Spleen (tissue), 11 donors: Measurements from ENCODE around the gene SORBS1. TPM values are rescaled to one million over a fixed set of nuclear protein-coding genes. Genes with fewer than 3 reads are reported as not detected.
A peak's percentile ranks its signal among the peaks of the same experiment; 100 is the strongest.

ENCODE experiments used
- DNase-seq: peaks from one replicate; pipeline ENCODE4 v3.0.0-alpha.2; 2020
- H3K27ac ChIP-seq, 8 donors: fragments of 200-600 bp; sonication (generic) in 7 of 8; 1 replicate in 4 of 8; 2 replicates in 4 of 8; pipeline versions ENCODE4 v1.5.0 to v1.8.0; 2016 to 2021; ENCODE audit warnings: inconsistent platforms in 4 of 8, mild to moderate bottlenecking in 4 of 8, moderate library complexity in 1 of 8
- H3K27me3 ChIP-seq, 7 donors: fragments of 200-600 bp; sonication (generic) in 6 of 7; replicated peaks in 1 of 7; 1 replicate in 4 of 7; 2 replicates in 3 of 7; pipeline versions ENCODE4 v1.5.0 to v1.8.0; 2016 to 2021; ENCODE audit warnings: inconsistent platforms in 3 of 7, mild to moderate bottlenecking in 1 of 7
- H3K36me3 ChIP-seq, 6 donors: fragments of 200-600 bp; sonication (generic) in 5 of 6; 1 replicate in 4 of 6; 2 replicates in 2 of 6; pipeline versions ENCODE4 v1.5.0 to v1.8.0; 2016 to 2021; ENCODE audit warnings: inconsistent platforms in 2 of 6
- H3K4me1 ChIP-seq, 6 donors: fragments of 200-600 bp; sonication (generic) in 5 of 6; 1 replicate in 3 of 6; 2 replicates in 3 of 6; pipeline versions ENCODE4 v1.5.0 to v1.8.0; 2016 to 2021; ENCODE audit warnings: inconsistent platforms in 3 of 6
- H3K4me3 ChIP-seq, 8 donors: fragments of 200-600 bp; sonication (generic) in 7 of 8; 1 replicate in 4 of 8; 2 replicates in 4 of 8; pipeline versions ENCODE4 v1.5.0 to v1.8.0; 2016 to 2021; ENCODE audit warnings: inconsistent platforms in 4 of 8, mild to moderate bottlenecking in 4 of 8, moderate library complexity in 2 of 8
- H3K9me3 ChIP-seq, 8 donors: fragments of 200-600 bp; sonication (generic) in 7 of 8; 1 replicate in 4 of 8; 2 replicates in 4 of 8; pipeline versions ENCODE4 v1.5.0 to v1.8.0; 2016 to 2021; ENCODE audit warnings: inconsistent platforms in 4 of 8
- POLR2A ChIP-seq, 3 donors: fragments of 450-650 bp; IDR thresholded peaks; one replicate each; pipeline ENCODE4 v1.5.1; 2017; ENCODE audit warnings: antibody characterized with exemption in 3 of 3, mild to moderate bottlenecking in 1 of 3
- POLR2AphosphoS5 ChIP-seq, 3 donors: sonication (generic); formaldehyde crosslinking; IDR thresholded peaks; one replicate each; pipeline ENCODE4 v1.5.1; 2017; ENCODE audit warnings: antibody characterized with exemption in 3 of 3
- WGBS, 5 donors: extraction: QIAGEN DNeasy Blood & Tissue Kit in 3 of 5; methylation state at CpG; one replicate each; pipeline versions ENCODE4 v1.1.5 to v1.1.7; 2013 to 2018; 5-methylcytosine and 5-hydroxymethylcytosine counted together
- intact Hi-C: fragments of 100-400 bp; cut with DNase I; formaldehyde crosslinking; loops from one replicate; pipeline ENCODE4 v1.15.0; 2023; ENCODE audit warnings: low total_unique reads
- polyA plus RNA-seq, 3 donors: library from polyadenylated mRNA; stranded (reverse); fragments of 200-250 nt; gene quantifications; one replicate each; pipeline ENCODE4 v1.2.1, GENCODE V29; 2013
- total RNA-seq, 7 donors: library from RNA; depleted of rRNA in 3 of 7; stranded (reverse); fragments of >200 nt in 3 of 7; fragmentation: NEBNext Ultra II Directional in 4 of 7; extraction: Animal tissue kit (Norgen Biotek cat#: 25700) in 4 of 7; gene quantifications; one replicate each; pipeline versions ENCODE4 v1.1.0 to v1.2.1, GENCODE V29; 2016 to 2021
- TF ChIP-seq, protein P1 (sequence below), 11 experiments: fragments of 200-600 bp in 7 of 11; fragments of 450-650 bp in 4 of 11; sonication (generic) in 4 of 11; IDR thresholded peaks in 8 of 11; conservative IDR thresholded peaks in 3 of 11; 1 replicate in 7 of 11; 2 replicates in 4 of 11; pipeline versions ENCODE4 v1.4.0 to v1.8.0; 2016 to 2021; ENCODE audit warnings: antibody characterized with exemption in 11 of 11, inconsistent platforms in 4 of 11, mild to moderate bottlenecking in 1 of 11
- donor health status: healthy with polysubstance abuse.
- donor health status: DM: no; HTN: no; CAD: no; lungs with moderate emphysema.
- donor health status: DM: no; HTN: no; CAD: no.
- donor health status: Bipolar disorder and iron deficiency.
- donor health status: healthy.
- donor health status: DM: no; HTN: no; CAD: no.
- donor health status: DM: yes; HTN: yes; CAD: no.

Gene SORBS1
- total and polyA plus RNA-seq, 10 donors, result 2.8 to 30.8 (median 18.1) TPM

DNA sequence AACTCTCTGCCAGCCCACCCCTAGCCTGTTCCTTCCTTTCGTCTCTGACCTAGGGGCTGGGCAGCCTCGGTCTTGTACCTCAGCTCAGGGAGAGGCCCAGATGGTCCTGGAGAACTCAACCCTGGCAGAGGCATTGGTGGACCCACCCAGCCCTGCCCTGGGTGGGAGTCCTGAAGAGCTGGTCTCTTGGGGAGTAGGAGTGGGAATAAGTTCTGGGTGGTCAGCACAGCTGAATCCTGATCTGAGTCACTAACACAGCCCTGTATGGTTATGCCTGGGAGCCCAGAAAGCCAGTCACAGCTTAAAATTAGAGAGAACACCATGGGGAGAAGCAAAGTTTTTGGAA, 84.0 kb downstream of the SORBS1 start:
- Histone ChIP-seq H3K4me3 (no peak overlapping the region), H3K9me3 (no peaks in the 10 kb centered on the region), H3K4me1 (peaks cover 0 to 19% (median 7%) of the 10 kb centered on the region in 6 donors), H3K27ac (peak overlapping the region in 1 of 8 donors; percentile 9), H3K36me3 (no peaks in the 10 kb centered on the region), H3K27me3 (no peaks in the 10 kb centered on the region)
- no peak for DNase-seq
- WGBS, 5 donors, result 62 to 97% (median 92%) methylated on average over 2 of the region's 2 CpGs
- TF ChIP-seq POLR2AphosphoS5 (IDR thresholded peaks at IDR 0.05) (no peak), POLR2A (IDR thresholded peaks at IDR 0.05) (no peak)
- TF ChIP-seq, protein P1, sequence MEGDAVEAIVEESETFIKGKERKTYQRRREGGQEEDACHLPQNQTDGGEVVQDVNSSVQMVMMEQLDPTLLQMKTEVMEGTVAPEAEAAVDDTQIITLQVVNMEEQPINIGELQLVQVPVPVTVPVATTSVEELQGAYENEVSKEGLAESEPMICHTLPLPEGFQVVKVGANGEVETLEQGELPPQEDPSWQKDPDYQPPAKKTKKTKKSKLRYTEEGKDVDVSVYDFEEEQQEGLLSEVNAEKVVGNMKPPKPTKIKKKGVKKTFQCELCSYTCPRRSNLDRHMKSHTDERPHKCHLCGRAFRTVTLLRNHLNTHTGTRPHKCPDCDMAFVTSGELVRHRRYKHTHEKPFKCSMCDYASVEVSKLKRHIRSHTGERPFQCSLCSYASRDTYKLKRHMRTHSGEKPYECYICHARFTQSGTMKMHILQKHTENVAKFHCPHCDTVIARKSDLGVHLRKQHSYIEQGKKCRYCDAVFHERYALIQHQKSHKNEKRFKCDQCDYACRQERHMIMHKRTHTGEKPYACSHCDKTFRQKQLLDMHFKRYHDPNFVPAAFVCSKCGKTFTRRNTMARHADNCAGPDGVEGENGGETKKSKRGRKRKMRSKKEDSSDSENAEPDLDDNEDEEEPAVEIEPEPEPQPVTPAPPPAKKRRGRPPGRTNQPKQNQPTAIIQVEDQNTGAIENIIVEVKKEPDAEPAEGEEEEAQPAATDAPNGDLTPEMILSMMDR (IDR thresholded peaks at IDR 0.05 in 8 of 11, conservative IDR thresholded peaks at IDR 0.05 in 3 of 11), result no peak
- intact Hi-C loops, result no loop called here

GRCh38 chr10:95476469-95477174, 84.5 kb downstream of the SORBS1 start:
- H3K4me1 ChIP-seq, result peaks cover 0 to 19% (median 7%) of the 10 kb centered on the region in 6 donors
- H3K27me3 ChIP-seq, result no peaks in the 10 kb centered on the region
- no peaks in the 10 kb centered on the region for H3K36me3 ChIP-seq
- no peak overlapping the region for H3K4me3 ChIP-seq
- no peaks in the 10 kb centered on the region for H3K9me3 ChIP-seq
- H3K27ac ChIP-seq, result peak overlapping the region in 1 of 8 donors; percentile 9
- intact Hi-C loops, result no loop called here
- TF ChIP-seq POLR2AphosphoS5 (IDR thresholded peaks at IDR 0.05), result no peak
- TF ChIP-seq POLR2A (IDR thresholded peaks at IDR 0.05), result no peak
- TF ChIP-seq, protein P1 (IDR thresholded peaks at IDR 0.05 in 8 of 11, conservative IDR thresholded peaks at IDR 0.05 in 3 of 11), result no peak
- DNase-seq, result no peak
- WGBS, 5 donors, result 71 to 88% (median 81%) methylated on average over 5 of the region's 5 CpGs

DNA sequence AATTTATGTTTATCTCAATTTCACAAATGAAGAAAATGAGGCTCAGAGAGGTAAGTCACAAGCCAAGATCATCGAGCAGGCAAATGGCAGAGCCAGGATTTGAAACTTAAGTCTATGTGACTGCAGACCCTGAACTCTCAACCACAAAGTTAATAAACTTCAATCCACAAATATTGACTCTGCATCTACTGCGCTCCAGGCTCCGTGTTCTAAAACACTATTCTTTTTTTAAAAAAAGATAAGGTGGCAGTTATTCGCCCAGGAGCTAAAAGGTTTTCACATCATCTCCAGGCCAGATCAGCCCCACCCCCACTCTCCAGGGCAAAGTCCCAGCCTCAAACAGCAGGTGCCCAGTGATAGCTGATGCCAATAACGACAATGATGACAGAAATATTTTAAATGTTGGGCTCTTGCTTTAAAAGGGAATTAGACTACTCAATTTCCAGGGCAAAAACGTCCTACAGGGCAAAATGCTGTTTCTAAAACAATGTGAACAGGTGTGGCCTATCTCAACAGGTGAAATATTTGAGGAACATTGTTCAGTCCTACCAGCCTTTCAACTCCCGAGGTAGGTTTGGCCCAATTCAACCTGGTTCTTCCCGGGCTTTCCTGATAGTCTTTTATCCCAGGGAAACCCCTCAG, 85.2 kb downstream of the SORBS1 start:
- Histone ChIP-seq H3K4me3 (no peak overlapping the region), H3K9me3 (no peaks in the 10 kb centered on the region), H3K36me3 (no peaks in the 10 kb centered on the region), H3K4me1 (peaks cover 0 to 19% (median 7%) of the 10 kb centered on the region in 6 donors), H3K27me3 (no peaks in the 10 kb centered on the region), H3K27ac (no peak overlapping the region)
- DNase-seq, result no peak
- intact Hi-C loops, result no loop called here
- WGBS, 5 donors, result 83 to 89% (median 86%) methylated on average over 8 of the region's 8 CpGs
- no peak for TF ChIP-seq POLR2AphosphoS5 (IDR thresholded peaks at IDR 0.05)
- TF ChIP-seq POLR2A (IDR thresholded peaks at IDR 0.05), result no peak
- TF ChIP-seq, protein P1 (IDR thresholded peaks at IDR 0.05 in 8 of 11, conservative IDR thresholded peaks at IDR 0.05 in 3 of 11), result no peak

DNA sequence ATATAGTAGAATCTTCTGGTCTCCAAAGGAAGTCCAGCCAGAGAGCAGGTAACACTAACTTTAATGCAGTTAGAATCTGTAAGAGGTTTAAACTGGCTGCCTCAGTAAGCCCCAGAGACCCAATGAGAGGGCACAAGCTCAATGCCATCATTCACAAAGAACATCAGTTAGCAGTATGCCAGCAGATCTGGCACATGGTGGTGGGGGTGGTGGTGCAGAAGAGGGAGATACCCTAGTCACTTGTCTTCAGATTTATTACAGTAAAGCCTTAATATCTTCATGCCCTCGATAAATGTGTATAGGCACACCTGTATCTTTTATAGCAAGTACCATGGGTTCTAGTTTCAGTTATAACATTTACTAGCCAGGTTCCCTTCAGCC, 86.2 kb downstream of the SORBS1 start:
- H3K9me3 ChIP-seq, result no peaks in the 10 kb centered on the region
- H3K27ac ChIP-seq, result peak overlapping the region in 2 of 8 donors; percentile 4 to 40
- 86 to 100% (median 90%) methylated on average over 1 of the region's 1 CpG for WGBS, 5 donors
- no peak for DNase-seq
- H3K4me3 ChIP-seq, result no peak overlapping the region
- intact Hi-C loops, result no loop called here
- no peaks in the 10 kb centered on the region for H3K27me3 ChIP-seq
- no peak for TF ChIP-seq POLR2A (IDR thresholded peaks at IDR 0.05)
- TF ChIP-seq POLR2AphosphoS5 (IDR thresholded peaks at IDR 0.05), result no peak
- TF ChIP-seq, protein P1 (IDR thresholded peaks at IDR 0.05 in 8 of 11, conservative IDR thresholded peaks at IDR 0.05 in 3 of 11), result no peak
- no peaks in the 10 kb centered on the region for H3K36me3 ChIP-seq
- H3K4me1 ChIP-seq, result peaks cover 0 to 11% (median 4%) of the 10 kb centered on the region in 6 donors
